GM23338 (cell line): ENCODE data around the gene FAM171A1. TPM values are rescaled to one million over a fixed set of nuclear protein-coding genes. Genes with fewer than 3 reads are reported as not detected.

ENCODE experiments used
- ATAC-seq: fragments of 200-7000 bp; cut with Tn5 transposase; 3 replicates; pipeline ENCODE4 v1.9.1; 2020
- DNase-seq: peaks from one replicate; pipeline ENCODE4 v3.0.0-alpha.2; 2015; ENCODE audit warnings: low spot score
- H2AFZ ChIP-seq: fragments of 200-600 bp; sonication (generic); 2 replicates; pipeline ENCODE4 v1.8.0; 2016; ENCODE audit warnings: antibody characterized with exemption, mild to moderate bottlenecking, moderate library complexity
- H3F3A ChIP-seq: fragments of 200-600 bp; sonication (generic); replicated peaks from 2 replicates; pipeline ENCODE4 v1.8.0; 2017; ENCODE audit warnings: antibody characterized with exemption, mixed run types, low read depth
- H3K27ac ChIP-seq: fragments of 200-600 bp; sonication (generic); 2 replicates; pipeline ENCODE4 v1.6.1; 2016; ENCODE audit warnings: low read depth
- H3K27me3 ChIP-seq: fragments of 200-600 bp; sonication (generic); 2 replicates; pipeline ENCODE4 v1.8.0; 2016; ENCODE audit warnings: mild to moderate bottlenecking, mixed run types, moderate library complexity; ENCODE audit not compliant: insufficient read depth
- H3K36me3 ChIP-seq: fragments of 200-600 bp; sonication (generic); 2 replicates; pipeline ENCODE4 v1.8.0; 2016; ENCODE audit warnings: mild to moderate bottlenecking; ENCODE audit not compliant: insufficient read depth
- H3K4me1 ChIP-seq: fragments of 200-600 bp; sonication (generic); 2 replicates; pipeline ENCODE4 v1.8.0; 2016; ENCODE audit warnings: mild to moderate bottlenecking, moderate library complexity; ENCODE audit not compliant: insufficient read depth
- H3K4me2 ChIP-seq: fragments of 200-600 bp; sonication (generic); 2 replicates; pipeline ENCODE4 v1.7.1; 2017; ENCODE audit warnings: mixed run types
- H3K4me3 ChIP-seq: fragments of 200-600 bp; sonication (generic); 2 replicates; pipeline ENCODE4 v1.6.1; 2016; ENCODE audit warnings: mixed run types
- H3K79me2 ChIP-seq: fragments of 200-600 bp; sonication (generic); replicated peaks from 2 replicates; pipeline ENCODE4 v1.8.0; 2017; ENCODE audit warnings: mild to moderate bottlenecking; ENCODE audit not compliant: insufficient read depth
- H3K9me2 ChIP-seq: fragments of 200-600 bp; sonication (generic); 2 replicates; pipeline ENCODE4 v1.8.0; 2017; ENCODE audit not compliant: insufficient read depth
- H4K20me1 ChIP-seq: fragments of 200-600 bp; sonication (generic); replicated peaks from 2 replicates; pipeline ENCODE4 v1.8.0; 2017; ENCODE audit warnings: mild to moderate bottlenecking; ENCODE audit not compliant: insufficient read depth
- H3K27ac Mint-ChIP-seq: 2 replicates; pipeline ENCODE4 v1.8.0; 2020; ENCODE audit warnings: inconsistent platforms, mild to moderate bottlenecking, moderate library complexity, mixed read lengths
- H3K27me3 Mint-ChIP-seq: 3 replicates; pipeline ENCODE4 v1.8.0; 2022; ENCODE audit warnings: low read depth, mild to moderate bottlenecking, moderate library complexity, mixed read lengths, inconsistent platforms; ENCODE audit not compliant: insufficient read depth, poor library complexity
- H3K36me3 Mint-ChIP-seq: 3 replicates; pipeline ENCODE4 v1.8.0; 2021; ENCODE audit warnings: low read depth, mild to moderate bottlenecking, inconsistent platforms, moderate library complexity, mixed read lengths
- H3K4me1 Mint-ChIP-seq: 3 replicates; pipeline ENCODE4 v1.8.0; 2020; ENCODE audit warnings: mild to moderate bottlenecking, inconsistent platforms, mixed read lengths
- H3K4me3 Mint-ChIP-seq: 3 replicates; pipeline ENCODE4 v1.8.0; 2021; ENCODE audit warnings: moderate library complexity, mild to moderate bottlenecking, inconsistent platforms, mixed read lengths
- H3K9me3 Mint-ChIP-seq: 3 replicates; pipeline ENCODE4 v1.8.0; 2020; ENCODE audit warnings: moderate library complexity, mild to moderate bottlenecking, inconsistent platforms, mixed read lengths
- CREB1 ChIP-seq: fragments of 250-450 bp; sonication (Bioruptor Pico); IDR thresholded peaks from 2 replicates; pipeline ENCODE4 v1.5.0; 2020; ENCODE audit warnings: low read depth, mild to moderate bottlenecking, moderate library complexity
- JUNB ChIP-seq: IDR thresholded peaks from one replicate; pipeline ENCODE4 v1.6.1; 2016; ENCODE audit warnings: antibody characterized with exemption; ENCODE audit not compliant: unreplicated experiment
- NANOG ChIP-seq: IDR thresholded peaks from 2 replicates; pipeline ENCODE4 v1.6.1; 2016; ENCODE audit warnings: antibody characterized with exemption, borderline replicate concordance
- POLR2AphosphoS5 ChIP-seq: IDR thresholded peaks from 2 replicates; pipeline ENCODE4 v1.6.1; 2016; ENCODE audit warnings: antibody characterized with exemption, low read depth
- STAT1 ChIP-seq: IDR thresholded peaks from one replicate; pipeline ENCODE4 v1.6.1; 2016; ENCODE audit warnings: antibody characterized with exemption; ENCODE audit not compliant: unreplicated experiment
- ZNF114 ChIP-seq: fragments of 250-450 bp; sonication (Bioruptor Pico); IDR thresholded peaks from 2 replicates; pipeline ENCODE4 v1.5.0; 2020; ENCODE audit warnings: mild to moderate bottlenecking, moderate library complexity
- polyA plus RNA-seq: library from polyadenylated mRNA; unstranded; fragments of >200 nt; fragmentation: Nextera tagmentation; extraction: Ambion mirVana; gene quantifications from 2 replicates; pipeline ENCODE4 v1.2.1, GENCODE V29; 2016
- total RNA-seq: library from RNA; depleted of rRNA; stranded (reverse); fragments of >200 nt; shearing (Covaris generic); gene quantifications from 2 replicates; pipeline ENCODE4 v1.2.3, GENCODE V29; 2014
- TF ChIP-seq, protein P1 (sequence below), 2 experiments: fragments of 200-600 bp in 1 of 2; sonication (generic) in 1 of 2; conservative IDR thresholded peaks; 2 replicates each; pipeline versions ENCODE4 v1.5.1 to v1.6.1; 2016 to 2017; ENCODE audit warnings: antibody characterized with exemption in 2 of 2, low read depth in 2 of 2, mild to moderate bottlenecking in 2 of 2, moderate library complexity in 1 of 2
- TF ChIP-seq, protein P2 (sequence below): IDR thresholded peaks from 2 replicates; pipeline ENCODE4 v1.6.1; 2016; ENCODE audit warnings: antibody characterized with exemption
- TF ChIP-seq, protein P3 (sequence below): IDR thresholded peaks from one replicate; pipeline ENCODE4 v1.6.1; 2018; ENCODE audit warnings: antibody characterized with exemption; ENCODE audit not compliant: unreplicated experiment

Gene FAM171A1
- total and polyA plus RNA-seq, 2 experiments from 2014 or later = 11.3 to 32.2 TPM

DNA sequence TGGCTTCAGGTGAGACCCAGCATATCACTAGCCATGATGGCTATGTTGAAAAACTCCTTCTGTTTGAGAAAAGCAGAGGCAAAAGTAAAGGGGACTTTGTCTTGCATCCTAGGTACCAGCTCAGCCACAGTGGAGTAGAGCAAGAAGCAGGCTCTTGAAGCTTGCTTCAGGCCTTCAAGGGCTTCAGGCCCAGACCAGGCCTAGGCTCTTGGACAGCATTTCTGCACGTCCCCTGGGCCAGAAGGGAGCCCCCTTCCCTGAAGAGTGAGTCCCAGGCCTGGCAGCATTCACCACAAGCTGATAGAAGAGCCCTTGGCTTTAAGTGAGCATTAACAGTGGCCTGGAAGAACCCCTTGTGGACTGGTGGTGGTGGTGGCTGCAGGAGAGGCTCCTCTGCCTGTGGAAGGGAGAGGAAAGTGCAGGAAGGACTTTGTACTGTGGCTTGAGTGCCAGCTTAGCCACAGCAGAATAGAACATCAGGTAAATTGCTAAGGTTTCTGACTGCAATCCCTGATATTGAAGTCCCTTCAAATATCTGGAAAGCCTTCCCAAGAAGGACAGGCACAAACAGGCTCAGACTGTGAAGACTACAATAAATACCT lies 28.1 kb upstream of the FAM171A1 start (continued):
- TF ChIP-seq, protein P1, sequence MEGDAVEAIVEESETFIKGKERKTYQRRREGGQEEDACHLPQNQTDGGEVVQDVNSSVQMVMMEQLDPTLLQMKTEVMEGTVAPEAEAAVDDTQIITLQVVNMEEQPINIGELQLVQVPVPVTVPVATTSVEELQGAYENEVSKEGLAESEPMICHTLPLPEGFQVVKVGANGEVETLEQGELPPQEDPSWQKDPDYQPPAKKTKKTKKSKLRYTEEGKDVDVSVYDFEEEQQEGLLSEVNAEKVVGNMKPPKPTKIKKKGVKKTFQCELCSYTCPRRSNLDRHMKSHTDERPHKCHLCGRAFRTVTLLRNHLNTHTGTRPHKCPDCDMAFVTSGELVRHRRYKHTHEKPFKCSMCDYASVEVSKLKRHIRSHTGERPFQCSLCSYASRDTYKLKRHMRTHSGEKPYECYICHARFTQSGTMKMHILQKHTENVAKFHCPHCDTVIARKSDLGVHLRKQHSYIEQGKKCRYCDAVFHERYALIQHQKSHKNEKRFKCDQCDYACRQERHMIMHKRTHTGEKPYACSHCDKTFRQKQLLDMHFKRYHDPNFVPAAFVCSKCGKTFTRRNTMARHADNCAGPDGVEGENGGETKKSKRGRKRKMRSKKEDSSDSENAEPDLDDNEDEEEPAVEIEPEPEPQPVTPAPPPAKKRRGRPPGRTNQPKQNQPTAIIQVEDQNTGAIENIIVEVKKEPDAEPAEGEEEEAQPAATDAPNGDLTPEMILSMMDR (conservative IDR thresholded peaks at IDR 0.05; ENCODE audit: low read depth in 2 of 2) = no peak

DNA sequence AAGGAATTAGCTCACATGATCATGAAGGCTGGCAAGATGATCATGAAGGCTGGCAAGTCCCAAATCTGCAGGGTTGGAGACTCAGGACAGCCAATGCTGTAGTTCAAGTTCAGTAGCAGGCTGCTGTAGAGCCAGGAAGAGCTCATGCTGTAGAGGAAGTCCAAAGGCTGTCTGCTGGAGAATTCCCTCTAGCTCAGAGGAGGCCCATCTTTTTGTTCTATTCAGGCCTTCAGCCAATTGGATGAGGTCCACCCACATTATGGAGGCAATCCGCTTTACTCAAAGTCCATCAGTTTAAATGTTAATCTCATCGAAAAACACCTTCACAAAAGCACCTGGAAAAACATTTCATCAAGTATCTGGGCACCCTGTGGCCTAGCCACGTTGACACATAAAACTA lies 24.8 kb upstream of the FAM171A1 start:
- no peak overlapping the region for H3K4me2 ChIP-seq
- Mint-ChIP-seq H3K4me3 (no peak overlapping the region), H3K36me3 (no peaks in the 10 kb centered on the region), H3K9me3 (no peaks in the 10 kb centered on the region), H3K27me3 (peaks cover 4% of the 10 kb centered on the region), H3K27ac (no peak overlapping the region), H3K4me1 (0 out of 3 replicates have a peak, but pooled peaks cover under 1% of the 10 kb centered on the region)
- ATAC-seq = no peak
- H4K20me1 ChIP-seq = no peaks in the 10 kb centered on the region
- H3K4me1 ChIP-seq = no peaks in the 10 kb centered on the region
- no peak overlapping the region for H3K4me3 ChIP-seq
- H2AFZ ChIP-seq = no peak overlapping the region
- no peaks in the 10 kb centered on the region for H3K27me3 ChIP-seq
- no peak for TF ChIP-seq POLR2AphosphoS5
- TF ChIP-seq CREB1 (CRISPR knock-in tag) = no peak
- TF ChIP-seq JUNB = no peak
- TF ChIP-seq, protein P2, sequence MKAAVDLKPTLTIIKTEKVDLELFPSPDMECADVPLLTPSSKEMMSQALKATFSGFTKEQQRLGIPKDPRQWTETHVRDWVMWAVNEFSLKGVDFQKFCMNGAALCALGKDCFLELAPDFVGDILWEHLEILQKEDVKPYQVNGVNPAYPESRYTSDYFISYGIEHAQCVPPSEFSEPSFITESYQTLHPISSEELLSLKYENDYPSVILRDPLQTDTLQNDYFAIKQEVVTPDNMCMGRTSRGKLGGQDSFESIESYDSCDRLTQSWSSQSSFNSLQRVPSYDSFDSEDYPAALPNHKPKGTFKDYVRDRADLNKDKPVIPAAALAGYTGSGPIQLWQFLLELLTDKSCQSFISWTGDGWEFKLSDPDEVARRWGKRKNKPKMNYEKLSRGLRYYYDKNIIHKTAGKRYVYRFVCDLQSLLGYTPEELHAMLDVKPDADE = no peak
- no peak for TF ChIP-seq NANOG
- H3K9me2 ChIP-seq = no peaks in the 10 kb centered on the region
- H3K36me3 ChIP-seq = no peaks in the 10 kb centered on the region
- H3F3A ChIP-seq = no peaks in the 10 kb centered on the region
- no peak overlapping the region for H3K27ac ChIP-seq
- H3K79me2 ChIP-seq = no peaks in the 10 kb centered on the region
- no peak for DNase-seq

DNA sequence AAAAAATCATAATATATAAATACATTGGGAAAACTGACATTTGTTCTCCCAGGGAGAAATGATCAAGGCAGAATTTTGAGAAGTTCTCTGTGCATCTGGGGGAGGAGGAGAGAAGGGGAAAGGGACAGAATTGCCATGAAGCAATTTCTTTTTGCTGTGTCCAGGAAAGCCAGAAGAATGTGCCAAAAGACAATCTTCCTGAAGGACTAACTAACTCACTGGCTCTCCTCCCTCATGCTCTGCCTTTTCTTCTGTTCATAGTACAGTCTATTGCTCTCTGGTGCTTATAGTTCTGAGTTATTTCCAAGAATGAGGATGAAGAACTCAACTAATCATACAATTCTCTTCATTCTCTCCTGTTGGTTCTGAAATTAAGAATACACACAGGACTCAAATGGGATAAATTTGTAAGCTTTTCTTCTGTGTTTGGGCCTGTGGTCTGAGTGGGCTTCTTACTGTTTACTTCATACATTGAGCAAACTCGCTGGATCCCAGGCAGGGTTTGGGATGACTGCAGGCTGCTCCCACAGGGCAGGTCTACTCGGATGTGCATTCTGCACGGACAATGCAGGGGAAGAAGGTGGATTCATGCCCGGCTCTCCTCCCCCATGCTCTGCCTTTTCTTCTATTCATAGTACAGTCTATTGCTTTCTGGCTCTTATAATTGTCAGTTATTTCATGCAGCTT lies 22.2 kb upstream of the FAM171A1 start:
- Mint-ChIP-seq H3K27me3 (peaks cover 4% of the 10 kb centered on the region), H3K4me1 (no peaks in the 10 kb centered on the region), H3K4me3 (no peak overlapping the region), H3K36me3 (no peaks in the 10 kb centered on the region), H3K9me3 (no peaks in the 10 kb centered on the region), H3K27ac (no peak overlapping the region)
- ATAC-seq = no peak
- Histone ChIP-seq H3K27me3 (no peaks in the 10 kb centered on the region), H3K4me3 (no peak overlapping the region), H3K27ac (no peak overlapping the region), H3K9me2 (no peaks in the 10 kb centered on the region), H3K79me2 (no peaks in the 10 kb centered on the region), H3K4me1 (no peaks in the 10 kb centered on the region), H3K4me2 (no peak overlapping the region), H3K36me3 (no peaks in the 10 kb centered on the region), H3F3A (no peaks in the 10 kb centered on the region), H2AFZ (no peak overlapping the region), H4K20me1 (no peaks in the 10 kb centered on the region)
- no peak for DNase-seq
- TF ChIP-seq, protein P3, sequence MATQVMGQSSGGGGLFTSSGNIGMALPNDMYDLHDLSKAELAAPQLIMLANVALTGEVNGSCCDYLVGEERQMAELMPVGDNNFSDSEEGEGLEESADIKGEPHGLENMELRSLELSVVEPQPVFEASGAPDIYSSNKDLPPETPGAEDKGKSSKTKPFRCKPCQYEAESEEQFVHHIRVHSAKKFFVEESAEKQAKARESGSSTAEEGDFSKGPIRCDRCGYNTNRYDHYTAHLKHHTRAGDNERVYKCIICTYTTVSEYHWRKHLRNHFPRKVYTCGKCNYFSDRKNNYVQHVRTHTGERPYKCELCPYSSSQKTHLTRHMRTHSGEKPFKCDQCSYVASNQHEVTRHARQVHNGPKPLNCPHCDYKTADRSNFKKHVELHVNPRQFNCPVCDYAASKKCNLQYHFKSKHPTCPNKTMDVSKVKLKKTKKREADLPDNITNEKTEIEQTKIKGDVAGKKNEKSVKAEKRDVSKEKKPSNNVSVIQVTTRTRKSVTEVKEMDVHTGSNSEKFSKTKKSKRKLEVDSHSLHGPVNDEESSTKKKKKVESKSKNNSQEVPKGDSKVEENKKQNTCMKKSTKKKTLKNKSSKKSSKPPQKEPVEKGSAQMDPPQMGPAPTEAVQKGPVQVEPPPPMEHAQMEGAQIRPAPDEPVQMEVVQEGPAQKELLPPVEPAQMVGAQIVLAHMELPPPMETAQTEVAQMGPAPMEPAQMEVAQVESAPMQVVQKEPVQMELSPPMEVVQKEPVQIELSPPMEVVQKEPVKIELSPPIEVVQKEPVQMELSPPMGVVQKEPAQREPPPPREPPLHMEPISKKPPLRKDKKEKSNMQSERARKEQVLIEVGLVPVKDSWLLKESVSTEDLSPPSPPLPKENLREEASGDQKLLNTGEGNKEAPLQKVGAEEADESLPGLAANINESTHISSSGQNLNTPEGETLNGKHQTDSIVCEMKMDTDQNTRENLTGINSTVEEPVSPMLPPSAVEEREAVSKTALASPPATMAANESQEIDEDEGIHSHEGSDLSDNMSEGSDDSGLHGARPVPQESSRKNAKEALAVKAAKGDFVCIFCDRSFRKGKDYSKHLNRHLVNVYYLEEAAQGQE = no peak
- TF ChIP-seq JUNB = no peak
- TF ChIP-seq ZNF114 = no peak
- TF ChIP-seq, protein P1 (conservative IDR thresholded peaks at IDR 0.05; ENCODE audit: low read depth in 2 of 2) = no peak
- no peak for TF ChIP-seq CREB1 (CRISPR knock-in tag)
- TF ChIP-seq, protein P2 = no peak
- no peak for TF ChIP-seq STAT1
